Caco-2 (cell line): ENCODE results near the gene ZNF18. TPM values are rescaled to one million over a fixed set of nuclear protein-coding genes. Genes with fewer than 3 reads are reported as not detected.

Experiments used
- BruUV-seq: library from RNA; stranded (reverse); fragments of 400-500 nt; replicated peaks from 2 replicates; lab custom pipeline; 2021; lab: Mats Ljungman, UMichigan
- CTCF ChIA-PET: fragments of 300-600 bp; sonication (Branson Sonifier 250); formaldehyde crosslinking; loops from one replicate; lab custom pipeline; 2022; ENCODE audit warnings: antibody characterized with exemption; lab: Charles Lee
- POLR2A ChIA-PET: fragments of 300-600 bp; sonication (Branson Sonifier 250); formaldehyde crosslinking; loops from one replicate; lab custom pipeline; 2022; ENCODE audit warnings: antibody characterized with exemption; lab: Charles Lee
- DNase-seq, 2 experiments: peaks; one replicate each; pipeline versions ENCODE4 v3.0.0 to v3.0.0-alpha.2; 2020 to 2022
- H3K27me3 ChIP-seq: replicated peaks from 2 replicates; pipeline ENCODE4 v1.6.0; 2011; ENCODE audit warnings: low read length; ENCODE audit not compliant: control insufficient read depth, insufficient read depth
- H3K36me3 ChIP-seq: 2 replicates; pipeline ENCODE4 v1.5.1; 2011; ENCODE audit warnings: low read length; ENCODE audit not compliant: control insufficient read depth, insufficient read depth
- H3K4me1 ChIP-seq: fragments of 250-450 bp; sonication (Bioruptor Pico); 2 replicates; pipeline ENCODE4 v1.5.1; 2020; ENCODE audit warnings: mild to moderate bottlenecking
- H3K4me3 ChIP-seq: 2 replicates; pipeline ENCODE4 v1.5.1; 2011; ENCODE audit warnings: low read depth, mild to moderate bottlenecking, control low read depth, low read length
- H3K9me3 ChIP-seq: fragments of 250-450 bp; sonication (Bioruptor Pico); 2 replicates; pipeline ENCODE4 v1.5.1; 2020; ENCODE audit warnings: mild to moderate bottlenecking, moderate library complexity
- H3K27ac Mint-ChIP-seq: one replicate; pipeline ENCODE4 v1.8.0; 2022; ENCODE audit warnings: mixed read lengths; ENCODE audit not compliant: unreplicated experiment
- H3K27me3 Mint-ChIP-seq: one replicate; pipeline ENCODE4 v1.8.0; 2022; ENCODE audit warnings: mixed read lengths; ENCODE audit not compliant: insufficient read depth, unreplicated experiment
- H3K36me3 Mint-ChIP-seq: one replicate; pipeline ENCODE4 v1.8.0; 2022; ENCODE audit warnings: mild to moderate bottlenecking, mixed read lengths; ENCODE audit not compliant: insufficient read depth, unreplicated experiment
- H3K4me1 Mint-ChIP-seq: one replicate; pipeline ENCODE4 v1.8.0; 2022; ENCODE audit warnings: low read depth, mixed read lengths; ENCODE audit not compliant: unreplicated experiment
- H3K4me3 Mint-ChIP-seq: one replicate; pipeline ENCODE4 v1.8.0; 2022; ENCODE audit warnings: mild to moderate bottlenecking, moderate library complexity, mixed read lengths; ENCODE audit not compliant: unreplicated experiment
- H3K9me3 Mint-ChIP-seq: one replicate; pipeline ENCODE4 v1.8.0; 2022; ENCODE audit warnings: mixed read lengths; ENCODE audit not compliant: unreplicated experiment
- CTCF ChIP-seq, 2 experiments: fragments of 200-600 bp in 1 of 2; IDR thresholded peaks; 1 replicate in 1 of 2; 2 replicates in 1 of 2; pipeline versions ENCODE4 v1.5.1 to v1.8.0; 2011 to 2022; ENCODE audit warnings: antibody characterized with exemption in 1 of 2, control low read depth in 1 of 2, inconsistent platforms in 1 of 2, low read depth in 1 of 2, low read length in 1 of 2, mild to moderate bottlenecking in 1 of 2, moderate library complexity in 1 of 2; ENCODE audit not compliant: insufficient read depth in 1 of 2, severe bottlenecking in 1 of 2, unreplicated experiment in 1 of 2
- intact Hi-C: fragments of 100-400 bp; cut with micrococcal nuclease; formaldehyde crosslinking; loops from one replicate; pipeline ENCODE4 v1.10.0; 2022; ENCODE audit not compliant: unreplicated experiment
- total RNA-seq: library from RNA; stranded (reverse); gene quantifications from 2 replicates; pipeline ENCODE4 v1.2.3, GENCODE V29; 2022

ZNF18 gene
- total RNA-seq, 1 experiment from 2014 or later: 4.4 TPM

- Histone ChIP-seq H3K4me3 (no peak overlapping the region), H3K9me3 (no peaks in the 10 kb centered on the region), H3K36me3 (no peaks in the 10 kb centered on the region), H3K4me1 (no peaks in the 10 kb centered on the region), H3K27me3 (no peaks in the 10 kb centered on the region)
- Mint-ChIP-seq H3K27ac (no peak overlapping the region), H3K4me3 (no peak overlapping the region), H3K9me3 (no peaks in the 10 kb centered on the region), H3K27me3 (peaks cover 2% of the 10 kb centered on the region), H3K36me3 (no peaks in the 10 kb centered on the region), H3K4me1 (no peaks in the 10 kb centered on the region)
- ChIA-PET POLR2A (no interaction called here), CTCF (interaction anchor here (0.7 kb wide), 1 partner anchor 297 kb away, joined by 3 read pairs; no protein-coding TSS in a partner anchor)
- intact Hi-C loops: no loop called here
- no peak for TF ChIP-seq CTCF (IDR thresholded peaks at IDR 0.05; ENCODE audit: insufficient read depth in 1 of 2, low read depth in 1 of 2, low read length in 1 of 2, severe bottlenecking in 1 of 2, unreplicated experiment in 1 of 2)
- no peak for DNase-seq
- no TSS peak for BruUV-seq
These were observed 56.4 kb downstream of the ZNF18 start for GRCh38 chr17:11940904-11941303.

GRCh38 chr17:11935734-11936406, 61.4 kb downstream of the ZNF18 start:
- Histone ChIP-seq H3K27me3 (no peaks in the 10 kb centered on the region), H3K36me3 (no peaks in the 10 kb centered on the region), H3K9me3 (no peaks in the 10 kb centered on the region), H3K4me3 (no peak overlapping the region), H3K4me1 (no peaks in the 10 kb centered on the region)
- Mint-ChIP-seq H3K27ac (no peak overlapping the region), H3K4me1 (no peaks in the 10 kb centered on the region), H3K36me3 (no peaks in the 10 kb centered on the region), H3K27me3 (no peaks in the 10 kb centered on the region), H3K4me3 (no peak overlapping the region), H3K9me3 (no peaks in the 10 kb centered on the region)
- DNase-seq: peak in 1 of 2 experiments; percentile 51
- BruUV-seq: no TSS peak
- peak; percentile 65 for TF ChIP-seq CTCF (IDR thresholded peaks at IDR 0.05; ENCODE audit: insufficient read depth in 1 of 2, low read depth in 1 of 2, low read length in 1 of 2, severe bottlenecking in 1 of 2, unreplicated experiment in 1 of 2)
- intact Hi-C loops: no loop called here
- POLR2A ChIA-PET: no interaction called here
- CTCF ChIA-PET: no interaction called here

GRCh38 chr17:11932337-11932898, 64.9 kb downstream of the ZNF18 start:
- Mint-ChIP-seq H3K36me3 (no peaks in the 10 kb centered on the region), H3K27ac (no peak overlapping the region), H3K9me3 (no peaks in the 10 kb centered on the region), H3K27me3 (no peaks in the 10 kb centered on the region), H3K4me3 (no peak overlapping the region), H3K4me1 (peaks cover 7% of the 10 kb centered on the region)
- TF ChIP-seq CTCF (IDR thresholded peaks at IDR 0.05; ENCODE audit: insufficient read depth in 1 of 2, low read depth in 1 of 2, low read length in 1 of 2, severe bottlenecking in 1 of 2, unreplicated experiment in 1 of 2): no peak
- CTCF ChIA-PET: no interaction called here
- BruUV-seq: no TSS peak
- Histone ChIP-seq H3K27me3 (no peaks in the 10 kb centered on the region), H3K4me3 (no peak overlapping the region), H3K4me1 (no peaks in the 10 kb centered on the region), H3K36me3 (no peaks in the 10 kb centered on the region), H3K9me3 (no peaks in the 10 kb centered on the region)
- POLR2A ChIA-PET: no interaction called here
- DNase-seq: no peak
- intact Hi-C loops: no loop called here
